A549 (cell line): ENCODE results near the gene DUS3L. TPM values are rescaled to one million over a fixed set of nuclear protein-coding genes. Genes with fewer than 3 reads are reported as not detected.

Experiments
- ATAC-seq, 2 experiments: fragments of 200-7000 bp in 1 of 2; fragments of >200 bp in 1 of 2; cut with Nextera tagmentation in 1 of 2; cut with Tn5 transposase in 1 of 2; 3 replicates each; pipeline versions ENCODE4 v1.8.0 to v1.9.1; 2018 to 2020; ENCODE audit warnings: mild to moderate bottlenecking in 1 of 2, moderate library complexity in 1 of 2
- CTCF ChIA-PET: fragments of 300-600 bp; sonication (Branson Sonifier 250); formaldehyde crosslinking; extraction: SDS; loops from one replicate; lab custom pipeline; 2021; ENCODE audit warnings: antibody characterized with exemption, inconsistent platforms; lab: Yijun Ruan, JAX
- POLR2A ChIA-PET: fragments of 350-600 bp; formaldehyde crosslinking; extraction: SDS; loops from one replicate; lab custom pipeline; 2021; ENCODE audit warnings: antibody characterized with exemption, inconsistent platforms; lab: Yijun Ruan, JAX
- DNase-seq, 2 experiments: peaks; one replicate each; pipeline versions ENCODE4 v3.0.0 to v3.0.0-alpha.2; 2011 to 2016; ENCODE audit warnings: low read depth in 1 of 2, low spot score in 1 of 2
- FAIRE-seq: peaks from 2 replicates; lab custom pipeline; 2011; peaks lifted over from hg19 to GRCh38; lab: Jason Lieb, UNC
- H3K27ac ChIP-seq, 2 experiments: fragments of >200 bp; sonication (Bioruptor Twin); formaldehyde crosslinking; 3 replicates each; pipeline ENCODE4 v1.5.1; 2016 to 2017
- H3K4me1 ChIP-seq: fragments of >200 bp; sonication (Bioruptor Twin); formaldehyde crosslinking; 3 replicates; pipeline ENCODE4 v1.6.1; 2016
- H3K4me2 ChIP-seq: fragments of >200 bp; sonication (Bioruptor Twin); formaldehyde crosslinking; 3 replicates; pipeline ENCODE4 v1.6.1; 2016
- H3K4me3 ChIP-seq: fragments of >200 bp; sonication (Bioruptor Twin); formaldehyde crosslinking; 3 replicates; pipeline ENCODE4 v1.5.1; 2016
- H3K9me3 ChIP-seq: fragments of >200 bp; sonication (Bioruptor Twin); formaldehyde crosslinking; 3 replicates; pipeline ENCODE4 v1.6.1; 2016
- BCL3 ChIP-seq: fragments of >200 bp; sonication (Bioruptor Twin); formaldehyde crosslinking; IDR thresholded peaks from 3 replicates; pipeline ENCODE4 v1.6.1; 2016
- CBX8 ChIP-seq: fragments of 200-600 bp; sonication (generic); IDR thresholded peaks from 2 replicates; pipeline ENCODE4 v1.6.1; 2016
- CEBPB ChIP-seq, 2 experiments: fragments of >200 bp in 1 of 2; sonication (Bioruptor Twin) in 1 of 2; formaldehyde crosslinking in 1 of 2; IDR thresholded peaks; 2 replicates each; pipeline ENCODE4 v1.6.1; 2012 to 2016
- CTCF ChIP-seq: fragments of >200 bp; sonication (Bioruptor Twin); formaldehyde crosslinking; IDR thresholded peaks from 3 replicates; pipeline ENCODE4 v1.5.1; 2016
- GATA3 ChIP-seq: IDR thresholded peaks from 2 replicates; pipeline ENCODE4 v1.6.1; 2012; ENCODE audit warnings: borderline replicate concordance
- HDAC2 ChIP-seq: fragments of 200-600 bp; sonication (generic); IDR thresholded peaks from 2 replicates; pipeline ENCODE4 v1.6.1; 2016
- HES2 ChIP-seq: fragments of >200 bp; sonication (Bioruptor Twin); formaldehyde crosslinking; IDR thresholded peaks from 2 replicates; pipeline ENCODE4 v1.6.1; 2016
- HOXB13 ChIP-seq: fragments of 250-450 bp; sonication (Bioruptor Pico); IDR thresholded peaks from 2 replicates; pipeline ENCODE4 v1.5.0; 2020; ENCODE audit warnings: low read depth, mild to moderate bottlenecking, moderate library complexity
- HOXB5 ChIP-seq: fragments of 250-450 bp; sonication (Bioruptor Pico); IDR thresholded peaks from 2 replicates; pipeline ENCODE4 v1.5.0; 2020; ENCODE audit warnings: mild to moderate bottlenecking, moderate library complexity
- JUN ChIP-seq, 2 experiments: fragments of >200 bp; sonication (Bioruptor Twin); formaldehyde crosslinking; IDR thresholded peaks; 2 replicates in 1 of 2; 3 replicates in 1 of 2; pipeline ENCODE4 v1.6.1; 2016 to 2017
- KDM5A ChIP-seq: fragments of 200-600 bp; sonication (generic); IDR thresholded peaks from 2 replicates; pipeline ENCODE4 v1.6.1; 2016; ENCODE audit warnings: antibody characterized with exemption, mild to moderate bottlenecking
- MYC ChIP-seq: IDR thresholded peaks from 2 replicates; pipeline ENCODE4 v1.6.1; 2012; ENCODE audit warnings: mild to moderate bottlenecking, inconsistent platforms, low read length, improper control_type of control experiment, borderline replicate concordance
- NFE2L2 ChIP-seq: fragments of 150-350 bp; conservative IDR thresholded peaks from 2 replicates; pipeline ENCODE4 v1.6.1; 2014; ENCODE audit warnings: low read length
- POLR2A ChIP-seq: IDR thresholded peaks from 2 replicates; pipeline ENCODE4 v1.6.1; 2012; ENCODE audit warnings: mild to moderate bottlenecking, low read length
- RCOR1 ChIP-seq: fragments of 150-350 bp; IDR thresholded peaks from 2 replicates; pipeline ENCODE4 v1.6.1; 2014; ENCODE audit warnings: antibody characterized with exemption, low read length, low read depth
- TP53 ChIP-seq: fragments of 250-450 bp; sonication (Bioruptor Pico); IDR thresholded peaks from 2 replicates; pipeline ENCODE4 v1.5.0; 2021; ENCODE audit warnings: mild to moderate bottlenecking, moderate library complexity
- ZC3H11A ChIP-seq: fragments of 450-650 bp; IDR thresholded peaks from 2 replicates; pipeline ENCODE4 v1.6.1; 2014; ENCODE audit warnings: antibody characterized with exemption, mild to moderate bottlenecking
- ZFP36 ChIP-seq: fragments of 450-650 bp; IDR thresholded peaks from 2 replicates; pipeline ENCODE4 v1.6.1; 2014; ENCODE audit warnings: borderline replicate concordance; ENCODE audit not compliant: partially characterized antibody
- ZSCAN20 ChIP-seq: fragments of 250-450 bp; sonication (Bioruptor Pico); IDR thresholded peaks from 2 replicates; pipeline ENCODE4 v1.8.0; 2022; ENCODE audit warnings: mild to moderate bottlenecking, moderate library complexity
- WGBS: methylation state at CpG from one replicate; pipeline ENCODE4 v1.1.6; 2017; ENCODE audit errors: missing lambda C conversion rate; 5-methylcytosine and 5-hydroxymethylcytosine counted together
- polyA plus RNA-seq, 4 experiments: library from polyadenylated mRNA; depleted of rRNA in 3 of 4; stranded (reverse); fragments of >200 nt; fragmentation: RNase III in 1 of 4; extraction: RNeasy Plus Mini Kit Qiagen cat#74134 plus additional on column Dnase treatment in 1 of 4; gene quantifications; 2 replicates in 3 of 4; 3 replicates in 1 of 4; pipeline ENCODE4 v1.2.3, GENCODE V29; 2011 to 2017
- TF ChIP-seq, protein P1 (sequence below): IDR thresholded peaks from 2 replicates; pipeline ENCODE4 v1.6.1; 2012
- TF ChIP-seq, protein P2 (sequence below): fragments of 450-650 bp; IDR thresholded peaks from 2 replicates; pipeline ENCODE4 v1.6.1; 2014; ENCODE audit warnings: antibody characterized with exemption
- TF ChIP-seq, protein P3 (sequence below): fragments of 250-450 bp; sonication (Bioruptor Pico); IDR thresholded peaks from 2 replicates; pipeline ENCODE4 v1.5.0; 2021; ENCODE audit warnings: mild to moderate bottlenecking, moderate library complexity, borderline replicate concordance
- TF ChIP-seq, protein P4 (sequence below): fragments of 250-450 bp; sonication (Bioruptor Pico); IDR thresholded peaks from 2 replicates; pipeline ENCODE4 v1.5.0; 2020; ENCODE audit warnings: low read depth, mild to moderate bottlenecking, moderate library complexity

The DUS3L gene
- polyA plus RNA-seq, 2 of the 4 experiments (the other 2 are of a cell fraction): 16.3 to 26.9 TPM

- FAIRE-seq: no peak
- CTCF ChIA-PET: no interaction called here
- no peak for ATAC-seq
- peaks cover 19% of the 10 kb centered on the region for H3K4me1 ChIP-seq
- no peak for DNase-seq
- no peak overlapping the region for H3K4me3 ChIP-seq
- no peaks in the 10 kb centered on the region for H3K9me3 ChIP-seq
- WGBS: 84% methylated on average over 6 of the region's 9 CpGs
- H3K4me2 ChIP-seq: no peak overlapping the region
- TF ChIP-seq, protein P1, sequence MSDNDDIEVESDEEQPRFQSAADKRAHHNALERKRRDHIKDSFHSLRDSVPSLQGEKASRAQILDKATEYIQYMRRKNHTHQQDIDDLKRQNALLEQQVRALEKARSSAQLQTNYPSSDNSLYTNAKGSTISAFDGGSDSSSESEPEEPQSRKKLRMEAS: no peak
- TF ChIP-seq, protein P2, sequence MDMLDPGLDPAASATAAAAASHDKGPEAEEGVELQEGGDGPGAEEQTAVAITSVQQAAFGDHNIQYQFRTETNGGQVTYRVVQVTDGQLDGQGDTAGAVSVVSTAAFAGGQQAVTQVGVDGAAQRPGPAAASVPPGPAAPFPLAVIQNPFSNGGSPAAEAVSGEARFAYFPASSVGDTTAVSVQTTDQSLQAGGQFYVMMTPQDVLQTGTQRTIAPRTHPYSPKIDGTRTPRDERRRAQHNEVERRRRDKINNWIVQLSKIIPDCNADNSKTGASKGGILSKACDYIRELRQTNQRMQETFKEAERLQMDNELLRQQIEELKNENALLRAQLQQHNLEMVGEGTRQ: no peak
- TF ChIP-seq CTCF: no peak
- no peak for TF ChIP-seq HDAC2
- TF ChIP-seq ZFP36: no peak
- no peak for TF ChIP-seq CBX8
- no peak for TF ChIP-seq MYC
- no peak for TF ChIP-seq HOXB5 (CRISPR knock-in tag)
- TF ChIP-seq, all 56 proteins: peak for 0
- H3K27ac ChIP-seq: no peak overlapping the region
- POLR2A ChIA-PET: no interaction called here
Observed at GRCh38 chr19:5831159-5831558, 40.2 kb upstream of the DUS3L start.

- H3K4me1 ChIP-seq: peaks cover 19% of the 10 kb centered on the region
- no peak overlapping the region for H3K4me3 ChIP-seq
- ChIA-PET POLR2A (interaction anchor here (0.6 to 2.7 kb wide), 4 partner anchors 9 to 74 kb away, joined by 4 to 42 read pairs (median 14); partner anchors contain the start of genes NDUFA11, NRTN and VMAC), CTCF (interaction anchor here (0.9 to 8.5 kb wide), 4 partner anchors 25 to 63 kb away, joined by 3 to 74 read pairs (median 6); partner anchors contain the start of gene NRTN)
- 86% methylated on average over 14 of the region's 34 CpGs for WGBS
- no peak overlapping the region for H3K4me2 ChIP-seq
- no peak for DNase-seq
- FAIRE-seq: no peak
- TF ChIP-seq BCL3 (no peak), CTCF (no peak), JUN (IDR thresholded peaks at IDR 0.05) (no peak), KDM5A (no peak), HOXB13 (CRISPR knock-in tag) (no peak), CEBPB (IDR thresholded peaks at IDR 0.05) (no peak), HES2 (no peak), RCOR1 (no peak), TP53 (CRISPR knock-in tag) (no peak), NFE2L2 (no peak), ZC3H11A (no peak), ZSCAN20 (CRISPR knock-in tag) (no peak), POLR2A (no peak), GATA3 (no peak)
- TF ChIP-seq, protein P3, sequence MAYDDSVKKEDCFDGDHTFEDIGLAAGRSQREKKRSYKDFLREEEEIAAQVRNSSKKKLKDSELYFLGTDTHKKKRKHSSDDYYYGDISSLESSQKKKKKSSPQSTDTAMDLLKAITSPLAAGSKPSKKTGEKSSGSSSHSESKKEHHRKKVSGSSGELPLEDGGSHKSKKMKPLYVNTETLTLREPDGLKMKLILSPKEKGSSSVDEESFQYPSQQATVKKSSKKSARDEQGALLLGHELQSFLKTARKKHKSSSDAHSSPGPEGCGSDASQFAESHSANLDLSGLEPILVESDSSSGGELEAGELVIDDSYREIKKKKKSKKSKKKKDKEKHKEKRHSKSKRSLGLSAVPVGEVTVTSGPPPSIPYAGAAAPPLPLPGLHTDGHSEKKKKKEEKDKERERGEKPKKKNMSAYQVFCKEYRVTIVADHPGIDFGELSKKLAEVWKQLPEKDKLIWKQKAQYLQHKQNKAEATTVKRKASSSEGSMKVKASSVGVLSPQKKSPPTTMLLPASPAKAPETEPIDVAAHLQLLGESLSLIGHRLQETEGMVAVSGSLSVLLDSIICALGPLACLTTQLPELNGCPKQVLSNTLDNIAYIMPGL (CRISPR knock-in tag): no peak
- TF ChIP-seq, protein P4, sequence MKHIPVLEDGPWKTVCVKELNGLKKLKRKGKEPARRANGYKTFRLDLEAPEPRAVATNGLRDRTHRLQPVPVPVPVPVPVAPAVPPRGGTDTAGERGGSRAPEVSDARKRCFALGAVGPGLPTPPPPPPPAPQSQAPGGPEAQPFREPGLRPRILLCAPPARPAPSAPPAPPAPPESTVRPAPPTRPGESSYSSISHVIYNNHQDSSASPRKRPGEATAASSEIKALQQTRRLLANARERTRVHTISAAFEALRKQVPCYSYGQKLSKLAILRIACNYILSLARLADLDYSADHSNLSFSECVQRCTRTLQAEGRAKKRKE (CRISPR knock-in tag): no peak
- TF ChIP-seq, protein P2: no peak
- H3K27ac ChIP-seq: no peak overlapping the region
- no peak for ATAC-seq
- H3K9me3 ChIP-seq: no peaks in the 10 kb centered on the region
Observed at GRCh38 chr19:5829567-5830310, 38.8 kb upstream of the DUS3L start.
